Eye (tissue), 1 donor: ENCODE results near the gene KLF11.
A peak's percentile ranks its signal among the peaks of the same experiment; 100 is the strongest.

Experiments used
- DNase-seq: peaks from one replicate; pipeline ENCODE4 v3.0.0-alpha.2; 2015

Gene KLF11

DNA sequence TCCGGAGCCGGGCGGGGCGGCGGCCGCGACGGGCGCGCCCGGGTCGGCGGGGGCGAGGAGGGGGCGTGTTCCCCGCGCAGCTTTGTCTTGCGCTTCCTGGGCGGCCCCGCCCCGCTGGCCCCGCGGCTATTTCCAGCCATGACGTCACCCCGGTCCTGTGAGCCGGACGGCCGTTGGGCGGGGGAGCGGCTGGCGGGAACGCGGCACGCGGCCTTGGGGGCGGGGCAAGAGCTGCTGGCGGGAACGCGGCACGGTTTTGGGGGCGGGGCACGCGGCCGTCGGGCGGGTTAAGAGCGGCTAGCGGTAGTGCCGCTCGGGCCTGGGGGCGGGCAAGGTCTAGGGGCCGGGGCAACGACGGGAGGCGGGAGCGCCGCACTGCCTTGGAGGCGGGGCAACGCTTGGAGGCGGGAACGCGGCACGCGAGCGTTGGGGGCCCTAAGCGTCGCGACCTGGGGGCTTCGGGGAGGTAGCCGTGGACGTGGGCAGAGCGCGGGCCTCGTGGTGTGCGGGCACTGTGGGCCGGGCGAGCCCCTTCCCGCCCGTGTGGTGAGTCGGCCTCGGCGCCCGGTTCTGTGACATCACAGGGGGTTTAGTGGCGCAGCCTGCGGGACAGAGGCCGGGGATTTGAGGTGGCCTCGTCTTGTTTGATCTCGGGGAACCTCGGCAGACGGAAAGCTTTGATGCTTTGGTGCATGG is 704 bp downstream of the KLF11 start:
- peak; percentile 98 for DNase-seq

- DNase-seq, result no peak
Observed at GRCh38 chr2:10045561-10046355, 2.4 kb downstream of the KLF11 start.

DNA sequence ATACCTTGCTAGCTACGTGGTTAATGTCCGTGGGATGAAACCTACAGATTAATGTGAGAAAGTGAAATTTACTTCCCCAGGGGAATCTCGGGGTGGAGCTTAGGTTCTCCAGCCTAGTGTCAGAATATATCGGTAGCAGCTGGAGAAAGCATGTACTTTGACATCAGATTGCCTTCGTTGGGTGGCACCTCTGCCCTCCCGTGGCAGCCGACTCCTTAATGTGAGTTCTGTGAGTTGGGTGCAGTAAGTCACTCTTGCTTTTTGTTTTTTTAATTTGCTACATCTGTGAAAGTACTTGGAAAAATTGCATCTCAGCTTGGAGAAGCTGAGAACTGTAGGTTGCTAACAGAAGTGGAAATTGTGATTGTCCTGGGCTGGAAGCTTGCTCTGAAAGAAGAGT is 3.6 kb downstream of the KLF11 start:
- no peak for DNase-seq

GRCh38 chr2:10047616-10048500 is 4.5 kb downstream of the KLF11 start:
- no peak for DNase-seq

DNA sequence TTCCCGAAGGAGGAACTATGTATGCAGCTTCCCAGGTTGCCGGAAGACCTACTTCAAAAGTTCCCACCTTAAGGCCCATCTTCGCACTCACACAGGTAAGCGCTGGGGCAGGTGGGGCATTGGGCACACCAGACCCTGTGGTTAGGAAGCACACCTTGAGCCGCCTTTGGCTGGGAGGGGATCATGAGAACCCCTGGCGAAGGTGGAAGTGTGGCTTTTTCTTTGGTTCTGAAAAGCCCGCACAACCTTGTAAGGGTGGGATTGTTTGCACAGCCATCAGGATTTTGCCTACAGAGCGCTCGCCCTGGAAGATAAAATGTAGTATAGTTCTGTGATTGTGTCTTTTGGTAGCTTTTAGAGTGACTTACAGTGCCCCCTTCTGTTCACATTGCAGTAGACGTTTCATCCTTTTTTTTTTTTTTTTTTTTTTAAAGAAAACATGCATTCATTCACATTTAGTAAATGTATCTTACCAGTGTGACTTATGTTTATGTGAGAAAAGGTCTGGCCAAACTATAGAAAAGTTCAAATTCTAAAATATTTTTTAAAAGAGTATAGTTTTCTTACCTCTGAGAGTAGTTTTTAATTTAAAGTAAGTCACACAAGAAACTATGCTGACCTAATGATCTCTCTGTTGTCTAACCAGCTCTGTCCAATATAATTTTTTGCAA is 5.3 kb downstream of the KLF11 start:
- peak; percentile 75 for DNase-seq

DNA sequence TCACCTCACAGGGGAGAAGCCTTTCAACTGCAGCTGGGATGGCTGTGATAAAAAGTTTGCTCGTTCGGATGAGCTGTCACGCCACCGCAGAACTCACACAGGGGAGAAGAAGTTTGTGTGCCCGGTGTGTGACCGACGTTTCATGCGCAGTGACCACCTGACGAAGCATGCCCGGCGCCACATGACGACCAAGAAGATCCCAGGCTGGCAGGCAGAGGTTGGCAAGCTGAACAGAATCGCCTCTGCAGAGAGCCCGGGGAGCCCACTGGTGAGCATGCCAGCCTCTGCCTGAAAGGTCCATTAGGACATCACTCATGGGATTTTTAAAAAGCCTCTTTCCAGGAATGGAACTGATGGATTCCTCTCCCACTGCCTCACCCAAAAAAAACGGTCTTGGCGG is 8.9 kb downstream of the KLF11 start:
- DNase-seq, result no peak

GRCh38 chr2:10053351-10053750 is 10.0 kb downstream of the KLF11 start:
- no peak for DNase-seq

- DNase-seq, result no peak
Observed at GRCh38 chr2:10054424-10054823, 11.1 kb downstream of the KLF11 start.

DNA sequence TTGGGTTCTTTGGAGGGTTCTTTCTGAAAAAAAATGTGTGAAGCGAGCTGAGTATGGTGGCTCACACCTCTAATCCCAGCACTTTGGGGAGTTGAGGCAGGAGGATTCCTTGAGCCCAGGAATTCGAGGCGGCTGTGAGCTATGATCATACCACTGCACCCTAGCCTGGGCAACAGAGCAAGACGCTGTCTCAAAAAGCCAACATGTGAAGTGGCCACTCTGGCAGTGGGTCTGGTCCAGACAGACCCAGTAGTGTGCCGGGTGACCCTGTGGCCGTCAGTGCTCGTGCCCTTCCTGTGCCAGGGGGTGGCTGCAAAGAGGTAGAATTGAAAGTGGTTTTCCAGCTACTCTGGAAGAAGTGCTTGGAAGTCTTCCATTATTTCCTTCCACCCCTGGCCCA is 11.6 kb downstream of the KLF11 start:
- DNase-seq, result no peak

- no peak for DNase-seq
Observed at GRCh38 chr2:10056439-10056838, 13.1 kb downstream of the KLF11 start.

GRCh38 chr2:10057231-10058107 is 14.1 kb downstream of the KLF11 start:
- DNase-seq, result peak; percentile 63

DNA sequence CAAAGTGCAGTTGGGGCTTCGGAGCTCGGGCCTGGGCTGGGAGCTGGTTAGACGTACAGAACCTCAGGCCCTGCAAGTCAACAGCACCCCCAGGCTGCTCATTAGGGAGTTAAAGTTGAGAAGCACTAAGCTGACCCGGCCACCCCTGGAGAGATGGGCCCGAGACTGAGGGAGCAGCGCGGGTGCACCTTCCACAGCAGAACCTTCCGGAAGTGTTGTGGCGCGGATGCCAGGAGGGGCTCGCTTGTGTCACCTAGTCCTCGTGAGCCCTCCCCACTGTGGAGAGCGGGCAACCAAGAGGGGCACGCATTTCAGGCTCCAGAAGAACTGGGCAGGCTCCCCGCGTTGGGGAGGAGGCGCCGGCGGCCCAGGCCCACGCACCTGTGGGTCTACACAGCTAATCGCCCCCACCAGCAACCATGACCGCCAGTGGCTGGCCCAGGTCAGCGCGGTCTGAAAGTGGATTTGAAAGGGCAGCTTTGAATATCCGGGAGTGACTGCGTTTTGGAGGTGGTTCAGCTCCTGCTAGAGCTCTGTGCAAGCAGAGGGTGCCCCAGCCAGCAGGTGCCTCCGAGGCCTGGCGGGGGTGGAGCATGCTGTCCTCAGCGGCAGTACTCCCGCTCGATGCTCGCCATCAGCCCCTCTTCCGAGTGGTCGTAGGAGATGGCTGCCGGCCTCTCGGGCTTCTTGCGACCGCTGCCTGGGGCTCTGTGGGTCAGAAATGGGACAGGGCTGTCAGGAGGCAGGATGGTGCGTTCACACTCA is 15.1 kb downstream of the KLF11 start:
- DNase-seq, result no peak

DNA sequence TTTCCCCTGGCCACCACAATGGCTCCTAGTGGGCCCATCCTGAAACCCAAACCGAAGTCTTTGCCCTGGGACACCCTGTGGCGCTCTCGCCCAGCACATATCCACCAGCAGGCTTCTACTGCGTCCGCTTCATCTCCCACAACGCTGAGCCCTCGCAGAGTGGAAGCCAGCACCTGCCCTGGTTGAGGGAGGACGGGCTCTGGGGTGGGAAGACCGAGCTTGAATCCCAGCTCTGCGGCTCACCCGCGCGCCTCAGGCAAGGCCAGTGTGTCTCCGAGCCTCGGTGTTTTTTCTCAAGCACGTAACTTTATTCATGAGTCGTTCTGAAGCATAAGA is 15.6 kb downstream of the KLF11 start:
- DNase-seq, result no peak

DNA sequence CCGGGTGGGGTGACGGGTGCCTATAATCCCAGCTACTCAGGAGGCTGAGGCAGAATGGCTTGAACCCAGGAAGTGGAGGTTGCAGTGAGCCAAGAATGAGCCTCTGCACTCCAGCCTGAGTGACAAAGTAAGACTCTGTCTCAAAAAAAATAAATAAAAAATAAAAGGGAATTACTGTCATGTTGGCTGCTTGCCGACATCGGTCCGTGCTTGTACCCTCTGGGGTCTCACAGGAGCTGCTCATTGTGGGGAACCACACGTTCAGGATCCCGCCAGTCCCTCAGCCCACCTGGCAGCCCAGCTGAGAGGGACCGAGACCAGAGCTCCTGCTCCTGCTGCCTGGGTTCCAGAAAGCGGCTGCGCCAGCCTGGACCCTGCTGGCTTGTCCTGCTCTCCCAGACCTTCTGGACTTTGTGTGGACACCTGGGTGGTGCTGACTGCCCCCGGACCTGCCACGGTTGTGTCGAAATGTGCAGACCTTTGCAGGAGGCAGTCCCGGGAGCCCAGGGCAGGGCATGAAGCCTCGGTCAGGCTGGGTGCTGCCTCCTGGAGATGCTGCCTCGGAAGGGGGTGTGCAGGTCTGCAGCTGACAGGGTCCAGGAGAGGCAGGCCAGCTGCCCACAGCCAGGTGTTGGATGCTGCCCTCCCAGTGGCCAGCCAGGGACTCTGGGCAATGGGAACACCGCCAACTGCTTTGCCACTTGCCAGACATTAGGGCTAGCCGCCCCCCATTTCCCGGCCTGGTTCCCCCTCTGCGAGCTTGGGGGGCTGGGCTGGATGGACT is 16.4 kb downstream of the KLF11 start:
- no peak for DNase-seq

DNA sequence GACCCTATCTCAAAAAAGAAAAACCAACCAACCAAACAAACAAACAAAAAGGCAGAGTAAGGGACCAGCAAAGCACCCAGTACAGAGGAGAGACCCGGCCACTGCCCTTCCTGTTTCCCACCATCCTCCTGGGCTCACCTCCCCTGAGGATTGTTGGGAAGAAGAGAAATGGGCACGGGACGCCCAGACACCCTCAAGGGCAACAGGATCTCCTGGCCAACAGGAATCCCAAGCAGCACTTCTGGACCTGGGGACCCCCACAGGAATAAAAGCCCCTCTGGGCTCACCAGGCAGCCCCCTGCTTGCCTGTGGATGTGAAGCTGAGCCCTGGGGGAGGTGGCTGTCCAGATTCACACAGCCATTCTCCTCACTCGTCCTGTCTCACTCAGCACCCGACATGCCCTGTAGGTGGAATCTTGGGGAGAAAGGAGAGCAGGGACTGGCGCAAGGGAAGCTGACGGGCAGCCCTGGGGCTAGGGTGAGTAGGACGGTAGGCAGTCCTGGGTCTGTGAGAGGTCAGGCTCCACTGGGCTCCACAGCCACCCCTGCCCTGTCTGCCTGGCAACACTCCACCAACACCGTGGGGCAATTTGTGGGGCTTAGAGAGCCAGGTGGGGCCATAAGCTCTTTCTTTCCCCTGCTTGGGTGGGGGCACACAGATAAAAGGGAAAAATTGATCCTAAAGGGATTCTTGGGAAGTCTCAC is 18.0 kb downstream of the KLF11 start:
- no peak for DNase-seq

GRCh38 chr2:10062931-10063365 is 19.6 kb downstream of the KLF11 start:
- no peak for DNase-seq

DNA sequence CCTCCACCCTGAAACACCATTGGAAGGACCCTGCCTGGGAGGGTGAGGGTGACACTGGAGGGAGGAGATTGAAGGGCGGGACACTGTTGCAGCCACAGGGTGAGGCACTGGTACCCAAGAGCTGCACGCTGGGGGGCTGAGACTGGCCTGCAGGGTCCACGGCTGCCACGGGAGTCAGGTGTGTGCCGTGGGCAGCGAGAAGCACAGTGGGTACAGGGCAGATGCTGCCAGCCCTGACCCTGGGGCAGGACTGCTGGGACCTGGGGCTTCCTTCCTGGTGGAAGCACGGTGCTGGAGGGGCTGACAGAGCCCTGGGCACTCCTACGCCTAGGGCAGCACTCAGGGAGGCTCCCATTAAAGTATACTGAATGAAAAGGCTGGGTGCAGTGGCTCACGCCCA is 20.2 kb downstream of the KLF11 start:
- DNase-seq, result no peak

DNA sequence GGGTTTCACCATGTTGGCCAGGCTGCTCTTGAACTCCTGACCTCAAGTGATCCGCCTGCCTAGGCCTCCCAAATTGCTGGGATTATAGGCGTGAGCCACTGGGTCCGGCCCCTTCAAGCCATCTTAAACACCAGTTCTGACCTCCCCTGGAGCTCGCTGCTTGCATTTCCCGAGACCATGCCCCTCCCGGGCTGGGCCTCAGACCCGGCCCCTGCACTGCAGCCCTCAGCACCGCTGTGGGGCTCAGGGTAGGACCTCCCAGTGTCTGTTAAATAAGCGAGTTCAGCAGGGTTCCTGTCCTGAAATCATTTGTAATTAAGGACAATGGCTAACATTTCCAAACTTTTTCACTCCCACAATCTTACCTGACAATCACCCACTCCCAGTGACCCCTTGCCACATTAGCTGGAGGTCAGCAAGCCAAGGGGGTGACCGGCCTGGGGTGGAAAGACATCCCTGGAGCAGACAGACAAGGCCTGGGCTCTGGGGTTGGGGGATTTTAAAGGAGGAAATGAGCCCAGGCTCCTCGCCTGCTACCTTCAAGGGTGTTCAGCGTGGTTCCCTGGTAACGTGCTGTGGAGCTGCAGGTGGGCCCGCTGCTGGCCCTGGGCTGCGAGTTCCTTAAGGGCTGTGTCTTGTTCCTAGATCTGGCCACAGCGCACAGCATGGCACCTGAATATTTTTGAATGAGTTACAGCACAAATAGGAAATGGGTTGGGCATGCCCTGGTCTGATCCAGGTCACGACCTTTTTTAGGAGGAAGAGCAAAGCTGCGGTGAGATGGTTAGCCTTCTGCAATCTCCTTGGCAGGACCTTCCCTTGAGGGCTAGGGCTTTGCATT is 21.8 kb downstream of the KLF11 start:
- DNase-seq, result no peak

DNA sequence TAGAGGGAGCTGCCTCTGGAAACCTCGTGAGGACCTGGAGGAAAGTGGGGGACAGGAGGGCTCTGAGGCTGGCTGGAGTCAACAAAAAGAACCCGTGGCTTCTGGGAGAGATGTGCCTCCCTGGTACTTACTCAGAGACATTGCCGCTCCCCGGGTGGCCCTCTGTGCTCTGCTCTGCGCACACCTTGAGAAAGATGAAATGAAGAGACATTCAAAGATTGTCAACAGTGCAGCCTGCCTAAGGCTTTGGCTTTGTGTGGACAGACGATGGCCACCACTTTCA is 22.4 kb downstream of the KLF11 start:
- DNase-seq, result no peak
